Activated naive CD4-positive, alpha-beta T cell treated with anti-CD3 and anti-CD28 coated beads, Interleukin-2, amount 50 U/mL, for 72 hours (primary cell): Measurements from ENCODE around the gene EMID1. TPM values are rescaled to one million over a fixed set of nuclear protein-coding genes. Genes with fewer than 3 reads are reported as not detected.

Source experiments
- ATAC-seq, 2 donors: fragments of 150-1000 bp; cut with Tn5 transposase; 2 replicates each; pipeline ENCODE4 v1.10.0; 2021; ENCODE audit warnings: mild to moderate bottlenecking in 2 of 2, moderate library complexity in 2 of 2
- DNase-seq, 2 donors: peaks; one replicate each; pipeline ENCODE4 v3.0.0; 2021 to 2022; ENCODE audit warnings: low spot score in 2 of 2
- H3K27ac Mint-ChIP-seq, 2 donors: one replicate each; pipeline ENCODE4 v1.8.0; 2022; ENCODE audit warnings: mild to moderate bottlenecking in 2 of 2, mixed read lengths in 2 of 2
- H3K36me3 Mint-ChIP-seq, 2 donors: one replicate each; pipeline ENCODE4 v1.8.0; 2022; ENCODE audit warnings: mixed read lengths in 2 of 2
- H3K9me3 Mint-ChIP-seq, 2 donors: one replicate each; pipeline ENCODE4 v1.8.0; 2022; ENCODE audit warnings: mixed read lengths in 2 of 2
- total RNA-seq, 2 donors: library from RNA; stranded (reverse); gene quantifications; one replicate each; pipeline ENCODE4 v1.2.3, GENCODE V29; 2022

Gene EMID1
- total RNA-seq, 2 donors from 2014 or later: 0.41 TPM; not detected in 1

DNA sequence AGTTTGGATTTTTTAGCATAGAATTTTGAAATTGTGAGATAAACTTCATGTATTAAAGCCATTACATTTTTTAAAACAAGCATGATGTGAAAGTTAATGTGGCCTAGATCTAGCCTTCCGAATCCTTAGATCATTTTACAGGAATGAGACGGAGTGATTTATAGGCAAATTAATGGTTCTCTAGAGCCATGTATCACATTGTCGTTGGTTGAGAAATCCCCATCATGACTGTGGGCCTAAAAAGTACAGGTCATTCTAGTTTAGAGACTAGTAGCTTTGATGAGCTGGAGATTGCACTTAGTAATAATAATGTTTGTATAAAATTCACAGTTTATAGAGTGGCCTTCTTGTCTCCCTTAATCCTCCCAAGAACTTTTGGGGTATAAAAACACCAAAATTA lies 69.5 kb downstream of the EMID1 start:
- DNase-seq: no peak
- H3K27ac Mint-ChIP-seq: peak overlapping the region in 1 of 2 donors; percentile 39
- ATAC-seq: no peak
- no peaks in the 10 kb centered on the region for H3K9me3 Mint-ChIP-seq
- peaks cover 49 to 90% of the 10 kb centered on the region in 2 donors for H3K36me3 Mint-ChIP-seq

DNA sequence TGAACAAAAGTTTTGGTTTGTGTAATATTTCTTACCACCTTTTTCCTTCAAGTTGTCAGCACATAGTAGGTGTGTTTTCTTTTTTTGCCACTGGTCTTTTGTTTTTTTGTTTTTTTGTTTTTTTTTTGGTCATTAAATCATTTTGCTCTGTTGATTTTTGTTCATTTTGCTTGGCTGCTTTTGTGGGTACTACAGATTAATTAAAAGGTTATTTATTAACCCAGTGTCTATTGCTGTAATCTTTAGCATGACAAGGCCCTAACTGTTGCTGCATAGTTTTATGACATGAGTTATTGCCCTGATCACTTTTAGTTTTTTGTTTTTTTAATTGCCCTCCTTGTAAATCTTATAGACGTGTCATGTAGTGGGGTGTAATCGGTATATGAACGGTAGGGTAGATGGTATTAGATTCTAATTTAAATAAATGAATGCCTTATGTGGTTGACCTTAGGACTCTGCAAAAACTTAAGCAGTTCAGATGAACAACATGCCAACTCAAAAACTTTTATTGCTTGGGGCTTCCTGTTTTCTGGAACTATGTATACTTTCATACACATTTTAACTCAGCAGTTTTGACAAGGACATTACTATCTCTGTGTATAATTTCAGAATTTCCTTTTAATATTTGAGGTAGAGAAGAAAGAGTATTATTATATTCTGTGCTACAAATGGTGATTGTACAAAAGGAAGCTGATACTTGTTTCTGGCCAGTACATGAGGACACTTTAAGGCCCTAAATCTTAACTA lies 70.3 kb downstream of the EMID1 start:
- H3K36me3 Mint-ChIP-seq: peaks cover 44 to 88% of the 10 kb centered on the region in 2 donors
- no peaks in the 10 kb centered on the region for H3K9me3 Mint-ChIP-seq
- DNase-seq: no peak
- no peak for ATAC-seq
- H3K27ac Mint-ChIP-seq: peak overlapping the region in 1 of 2 donors; percentile 79

DNA sequence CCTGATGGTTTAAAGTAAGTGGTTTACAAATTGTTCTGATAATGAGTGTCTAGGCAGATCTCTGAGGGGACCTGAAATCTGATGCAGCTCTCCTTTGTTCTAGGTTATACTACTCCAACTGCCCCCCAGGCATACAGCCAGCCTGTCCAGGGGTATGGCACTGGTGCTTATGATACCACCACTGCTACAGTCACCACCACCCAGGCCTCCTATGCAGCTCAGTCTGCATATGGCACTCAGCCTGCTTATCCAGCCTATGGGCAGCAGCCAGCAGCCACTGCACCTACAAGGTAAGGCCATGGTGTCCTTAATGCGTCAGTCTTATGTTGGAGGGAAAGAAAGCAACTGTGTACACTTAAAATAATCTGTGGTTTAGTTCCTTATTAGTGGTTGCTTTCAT lies 72.2 kb downstream of the EMID1 start:
- H3K9me3 Mint-ChIP-seq: no peaks in the 10 kb centered on the region
- ATAC-seq: no peak
- no peak for DNase-seq
- peak overlapping the region in 1 of 2 donors; percentile 44 for H3K27ac Mint-ChIP-seq
- H3K36me3 Mint-ChIP-seq: peaks cover 34 to 75% of the 10 kb centered on the region in 2 donors

DNA sequence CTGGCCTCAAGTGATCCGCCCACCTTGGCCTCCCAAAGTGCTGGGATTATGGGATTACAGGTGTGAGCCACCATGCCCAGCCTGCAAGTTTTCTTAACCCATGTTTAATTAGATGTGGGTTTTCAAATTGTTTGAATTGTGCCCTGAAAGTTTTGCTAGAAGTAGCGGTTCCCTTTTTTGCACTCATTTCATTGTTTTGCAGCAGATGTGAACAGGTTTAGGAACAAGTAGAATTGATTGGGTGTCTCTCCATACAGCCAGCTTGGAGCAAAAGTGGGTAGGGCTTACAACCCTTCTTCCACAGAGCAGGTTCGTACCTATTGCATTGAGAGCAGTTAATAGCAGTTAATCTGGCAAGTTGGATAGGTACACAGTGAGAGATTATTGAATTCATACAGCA lies 78.5 kb downstream of the EMID1 start:
- Mint-ChIP-seq H3K9me3 (no peaks in the 10 kb centered on the region), H3K36me3 (peaks cover 6 to 47% of the 10 kb centered on the region in 2 donors), H3K27ac (peak overlapping the region in 1 of 2 donors; percentile 50)
- ATAC-seq (no peak), DNase-seq (no peak)

DNA sequence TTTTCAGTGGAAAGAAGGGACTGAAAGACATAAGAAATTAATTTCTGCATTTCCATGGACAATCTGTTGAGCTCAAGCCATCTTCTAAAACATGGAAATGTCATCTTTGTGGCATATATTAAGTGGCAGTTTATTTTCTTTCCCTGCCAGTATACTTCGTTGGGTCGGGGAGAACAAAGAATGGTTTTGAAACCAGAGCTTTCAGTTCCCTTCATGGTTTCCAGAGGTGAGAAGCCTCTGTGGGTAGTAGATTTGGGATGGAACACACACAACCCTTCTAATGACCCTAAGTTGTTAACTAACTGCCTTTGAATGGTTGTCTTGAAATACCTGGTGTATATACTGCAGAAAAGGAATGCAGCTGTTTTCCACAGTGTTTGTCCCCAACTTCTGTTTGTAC lies 83.1 kb downstream of the EMID1 start:
- H3K36me3 Mint-ChIP-seq: peaks cover 6 to 48% of the 10 kb centered on the region in 2 donors
- ATAC-seq (no peak), DNase-seq (no peak)
- H3K27ac Mint-ChIP-seq: peak overlapping the region in 1 of 2 donors; percentile 65
- no peaks in the 10 kb centered on the region for H3K9me3 Mint-ChIP-seq

DNA sequence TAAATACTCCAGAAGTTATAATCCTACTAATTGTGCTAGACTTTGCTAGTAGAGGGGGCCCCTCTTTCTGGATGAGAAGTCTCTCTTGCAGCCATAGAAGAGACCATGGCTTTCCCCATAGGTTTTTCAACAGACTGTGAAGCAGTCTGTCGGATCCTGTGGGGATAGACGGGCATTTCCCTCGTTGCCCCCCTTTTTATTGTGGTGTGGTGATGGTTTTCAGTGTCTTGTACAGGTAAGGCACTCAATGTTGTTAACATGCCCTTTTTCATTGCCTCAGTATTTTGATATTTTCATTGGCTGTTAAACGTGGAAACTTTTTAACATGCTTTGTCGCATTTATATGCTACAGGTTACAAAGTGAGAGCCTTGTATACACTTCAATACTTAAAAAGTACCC lies 84.4 kb downstream of the EMID1 start:
- H3K27ac Mint-ChIP-seq: no peak overlapping the region
- H3K9me3 Mint-ChIP-seq: no peaks in the 10 kb centered on the region
- no peak for DNase-seq
- no peak for ATAC-seq
- H3K36me3 Mint-ChIP-seq: peaks cover 6 to 40% of the 10 kb centered on the region in 2 donors

DNA sequence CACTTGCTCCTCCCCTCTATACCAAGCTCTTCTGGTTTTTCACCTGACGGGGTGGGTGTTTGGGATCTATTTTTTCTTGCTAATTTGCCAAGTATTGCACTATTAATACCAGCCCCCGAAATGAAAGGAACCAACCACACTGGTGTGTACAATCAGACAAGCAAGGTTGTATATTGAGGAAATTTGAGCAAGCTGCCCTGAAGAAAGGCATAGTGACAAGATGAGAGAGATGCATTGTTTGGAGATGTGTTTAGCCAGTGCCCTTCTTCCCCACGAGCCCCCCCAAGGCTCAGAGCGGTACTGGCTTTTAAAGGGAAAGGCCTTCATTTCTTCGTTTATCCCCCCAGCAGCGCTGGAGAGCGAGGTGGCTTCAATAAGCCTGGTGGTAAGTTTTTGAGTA lies 85.5 kb downstream of the EMID1 start:
- no peaks in the 10 kb centered on the region for H3K9me3 Mint-ChIP-seq
- no peak overlapping the region for H3K27ac Mint-ChIP-seq
- no peak for DNase-seq
- peaks cover 10 to 40% of the 10 kb centered on the region in 2 donors for H3K36me3 Mint-ChIP-seq
- ATAC-seq: no peak

DNA sequence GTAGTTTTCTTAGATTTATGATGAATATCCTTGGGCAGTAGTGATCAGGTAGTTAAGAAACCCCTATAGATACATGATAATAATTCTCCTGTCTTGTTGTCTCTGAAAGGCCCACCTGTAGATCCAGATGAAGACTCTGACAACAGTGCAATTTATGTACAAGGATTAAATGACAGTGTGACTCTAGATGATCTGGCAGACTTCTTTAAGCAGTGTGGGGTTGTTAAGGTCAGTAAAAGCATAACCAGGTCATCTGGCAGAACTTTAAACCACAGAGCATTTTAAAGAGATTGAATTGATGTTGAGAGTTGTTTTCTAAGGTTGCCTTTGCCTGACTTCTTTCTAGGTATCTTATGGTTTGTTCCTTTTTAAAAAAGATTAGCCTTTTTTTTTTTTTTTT lies 86.7 kb downstream of the EMID1 start:
- H3K36me3 Mint-ChIP-seq: peaks cover 12 to 39% of the 10 kb centered on the region in 2 donors
- H3K27ac Mint-ChIP-seq: no peak overlapping the region
- no peaks in the 10 kb centered on the region for H3K9me3 Mint-ChIP-seq
- ATAC-seq (no peak), DNase-seq (no peak)

DNA sequence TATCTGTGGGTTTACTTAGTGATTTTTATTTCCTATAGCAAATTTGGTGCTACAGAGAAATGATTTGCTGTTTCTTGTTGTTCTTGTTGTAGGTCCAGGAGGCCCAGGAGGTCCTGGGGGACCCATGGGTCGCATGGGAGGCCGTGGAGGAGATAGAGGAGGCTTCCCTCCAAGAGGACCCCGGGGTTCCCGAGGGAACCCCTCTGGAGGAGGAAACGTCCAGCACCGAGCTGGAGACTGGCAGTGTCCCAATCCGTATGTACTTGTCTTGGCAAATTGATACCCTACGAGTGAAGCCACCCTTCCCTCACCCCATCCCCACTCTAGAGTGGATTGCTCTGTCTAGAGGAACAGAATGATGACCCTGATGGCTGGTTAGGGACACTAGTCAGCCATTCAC lies 92.9 kb downstream of the EMID1 start:
- peak overlapping the region in 1 of 2 donors; percentile 73 for H3K27ac Mint-ChIP-seq
- ATAC-seq: no peak
- no peaks in the 10 kb centered on the region for H3K9me3 Mint-ChIP-seq
- peaks cover 22 to 30% of the 10 kb centered on the region in 2 donors for H3K36me3 Mint-ChIP-seq
- DNase-seq: no peak

DNA sequence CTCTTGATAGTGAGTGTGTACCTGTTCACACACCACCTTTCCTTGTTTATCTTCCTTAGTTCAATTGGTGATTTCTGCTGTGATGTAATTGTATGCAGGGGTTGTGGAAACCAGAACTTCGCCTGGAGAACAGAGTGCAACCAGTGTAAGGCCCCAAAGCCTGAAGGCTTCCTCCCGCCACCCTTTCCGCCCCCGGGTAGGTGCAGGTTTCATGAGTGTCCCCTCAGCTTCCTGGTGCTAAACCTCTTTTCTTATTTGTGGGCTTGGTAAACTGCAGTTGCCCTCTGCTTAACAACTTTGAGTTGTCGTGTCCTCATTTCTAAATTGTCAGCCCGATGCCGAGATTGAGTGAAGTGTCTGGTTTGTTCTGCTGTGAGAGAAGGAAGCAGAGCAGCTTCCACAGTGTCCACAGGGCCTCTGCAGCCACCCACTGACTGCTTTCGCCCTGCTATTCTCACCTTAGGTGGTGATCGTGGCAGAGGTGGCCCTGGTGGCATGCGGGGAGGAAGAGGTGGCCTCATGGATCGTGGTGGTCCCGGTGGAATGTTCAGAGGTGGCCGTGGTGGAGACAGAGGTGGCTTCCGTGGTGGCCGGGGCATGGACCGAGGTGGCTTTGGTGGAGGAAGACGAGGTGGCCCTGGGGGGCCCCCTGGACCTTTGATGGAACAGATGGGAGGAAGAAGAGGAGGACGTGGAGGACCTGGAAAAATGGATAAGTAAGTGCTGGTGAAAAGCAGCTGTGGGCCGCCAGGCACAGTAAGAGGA lies 93.6 kb downstream of the EMID1 start:
- no peak for ATAC-seq
- DNase-seq: no peak
- H3K9me3 Mint-ChIP-seq: no peaks in the 10 kb centered on the region
- peak overlapping the region; percentile 46 to 81 for H3K27ac Mint-ChIP-seq
- H3K36me3 Mint-ChIP-seq: peaks cover 22 to 30% of the 10 kb centered on the region in 2 donors

DNA sequence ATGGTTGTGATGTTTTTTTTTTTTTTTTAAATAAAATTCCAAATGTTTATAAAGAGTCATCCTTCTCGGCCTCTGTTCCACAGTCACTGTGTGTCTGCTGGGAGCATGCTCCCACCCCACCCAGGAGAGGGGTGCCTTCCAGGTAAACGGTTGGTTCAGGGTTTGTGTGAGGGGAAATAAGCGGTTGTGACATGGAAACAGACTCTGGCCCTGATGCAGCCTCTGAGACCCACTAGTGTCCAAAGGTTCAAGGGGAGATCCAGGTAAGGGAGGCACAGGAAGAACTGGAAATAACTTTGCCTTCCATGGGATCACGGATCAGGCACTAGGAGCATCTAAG lies 94.7 kb downstream of the EMID1 start:
- ATAC-seq: no peak
- DNase-seq: no peak
- Mint-ChIP-seq H3K9me3 (no peaks in the 10 kb centered on the region), H3K27ac (peak overlapping the region in 1 of 2 donors; percentile 42), H3K36me3 (peaks cover 22 to 30% of the 10 kb centered on the region in 2 donors)

DNA sequence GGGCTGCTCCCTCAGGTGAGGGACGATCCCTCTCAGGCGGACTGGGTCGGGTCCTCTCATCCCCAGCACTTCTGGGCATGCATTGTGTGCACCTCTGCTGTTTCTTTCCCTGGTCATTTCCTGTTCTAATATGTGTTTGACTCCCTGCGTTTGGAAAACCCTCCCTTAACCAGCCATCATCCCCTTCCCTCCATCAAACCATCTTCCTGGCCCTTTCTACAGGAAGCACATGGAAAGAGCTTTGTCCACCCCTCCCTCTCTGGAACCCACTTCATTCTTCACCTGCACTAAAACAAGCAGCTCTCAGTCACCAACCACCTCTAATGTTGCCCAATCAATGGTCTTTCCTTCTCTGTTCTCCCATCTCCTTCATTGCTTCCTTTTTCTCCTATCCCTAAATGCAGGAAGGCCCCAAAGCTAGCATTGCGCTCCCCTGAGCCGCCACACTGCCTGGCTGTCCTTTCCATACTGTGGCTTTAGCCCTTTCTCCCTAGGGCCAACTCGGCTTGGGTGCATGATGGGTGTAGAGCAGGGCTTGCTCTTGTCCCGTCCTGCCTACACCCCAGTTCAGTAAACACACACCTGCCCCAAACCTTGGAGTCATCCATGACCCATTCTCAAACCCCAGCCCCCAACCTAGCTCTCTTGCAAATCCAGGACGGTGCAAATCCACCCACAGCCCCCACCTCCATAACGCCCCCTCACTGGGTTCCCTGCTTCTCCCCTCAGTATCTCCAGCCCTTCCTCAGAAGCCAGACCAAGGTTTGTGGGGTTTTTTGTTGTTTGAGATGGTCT lies 95.3 kb downstream of the EMID1 start:
- no peak for DNase-seq
- Mint-ChIP-seq H3K36me3 (peaks cover 18 to 26% of the 10 kb centered on the region in 2 donors), H3K9me3 (no peaks in the 10 kb centered on the region), H3K27ac (peak overlapping the region; percentile 42 to 45)
- no peak for ATAC-seq

DNA sequence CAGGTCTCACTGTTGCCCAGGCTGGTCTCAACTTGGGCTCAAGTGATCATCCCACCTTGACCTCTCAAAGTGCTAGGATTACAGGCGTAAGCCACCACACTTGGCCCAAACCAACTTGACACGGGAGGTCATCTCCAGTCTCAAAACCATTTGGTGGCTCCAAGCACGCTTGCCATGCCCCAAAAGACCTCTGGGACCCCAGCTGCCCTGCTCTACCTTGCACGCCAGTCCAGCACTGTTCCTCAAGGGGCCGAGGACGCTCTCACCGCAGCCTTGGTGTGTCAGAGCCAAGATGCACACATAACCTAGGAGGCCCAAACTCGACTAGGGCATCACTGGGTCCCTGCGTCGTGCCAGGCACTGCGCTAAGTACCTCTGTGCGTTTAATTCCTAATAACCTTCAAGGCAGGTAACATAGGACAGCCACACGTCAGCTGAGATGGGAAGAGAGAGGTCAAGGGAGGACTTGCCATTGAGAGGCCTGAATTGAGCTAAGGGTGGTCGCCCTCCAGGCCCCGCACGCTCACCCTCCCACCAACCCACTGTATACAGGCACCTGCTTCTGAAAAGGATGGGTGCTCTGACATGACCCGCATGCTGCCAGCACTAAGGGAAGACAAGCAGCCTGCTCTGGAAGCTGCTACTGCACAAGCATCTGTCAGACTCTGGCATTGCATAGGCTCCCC lies 96.2 kb downstream of the EMID1 start:
- H3K9me3 Mint-ChIP-seq: no peaks in the 10 kb centered on the region
- ATAC-seq: peak in 1 of 2 donors; percentile 1
- no peak for DNase-seq
- H3K27ac Mint-ChIP-seq: peak overlapping the region; percentile 35 to 55
- H3K36me3 Mint-ChIP-seq: peaks cover 18 to 25% of the 10 kb centered on the region in 2 donors

DNA sequence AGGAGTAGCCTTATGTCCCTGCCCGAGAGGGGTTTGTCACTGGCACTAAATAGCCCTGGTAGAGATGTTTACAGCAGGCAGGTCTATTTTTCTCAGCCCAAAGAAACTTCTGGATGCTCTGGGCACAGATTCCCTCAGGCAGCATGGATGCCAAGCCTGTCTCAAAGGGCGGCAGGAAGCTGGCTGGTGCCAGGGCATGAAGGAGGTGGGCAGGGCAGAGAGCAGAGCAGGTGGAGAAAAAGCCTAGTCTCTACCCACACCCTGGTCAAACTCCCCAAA lies 96.6 kb downstream of the EMID1 start:
- Mint-ChIP-seq H3K36me3 (peaks cover 17 to 20% of the 10 kb centered on the region in 2 donors), H3K9me3 (no peaks in the 10 kb centered on the region), H3K27ac (peak overlapping the region in 1 of 2 donors; percentile 22)
- ATAC-seq: no peak
- no peak for DNase-seq

DNA sequence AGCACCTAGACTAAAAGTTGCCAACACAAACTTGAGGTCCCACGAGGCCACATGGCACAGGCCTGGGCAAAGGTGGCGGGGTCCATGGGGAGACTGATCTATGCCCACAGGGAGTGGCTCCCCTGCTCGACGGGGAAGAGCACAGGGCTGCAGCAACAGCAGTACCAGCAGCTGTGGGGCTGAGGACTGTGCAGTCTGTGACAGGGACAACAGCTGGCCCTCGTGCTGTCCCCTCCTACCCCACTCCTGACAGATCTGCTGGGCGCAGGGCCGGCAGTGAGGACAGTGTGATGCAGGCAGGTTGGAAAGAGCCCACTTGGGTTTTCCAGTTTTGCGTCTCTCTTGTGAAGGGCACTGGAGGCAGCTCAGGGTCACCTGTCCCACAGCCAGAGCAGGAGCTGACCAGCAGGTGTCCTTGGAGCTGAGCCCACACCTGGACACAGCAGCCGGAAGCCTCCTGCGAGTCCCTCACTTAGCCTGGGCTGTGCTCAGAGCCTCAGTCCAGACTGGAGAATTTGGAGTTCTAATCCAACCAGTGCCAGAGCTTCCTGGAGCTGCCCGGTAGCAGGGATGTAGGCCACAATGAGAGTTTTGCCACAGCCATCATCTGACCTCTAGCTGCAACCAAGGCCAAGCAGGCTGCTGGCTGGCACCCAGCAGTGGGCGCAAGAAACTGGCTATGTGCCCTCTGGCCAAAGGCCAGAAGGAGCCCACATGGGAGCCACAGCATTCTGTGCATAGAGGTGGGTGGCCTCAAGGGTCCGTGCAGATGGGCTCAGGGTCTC lies 97.2 kb downstream of the EMID1 start:
- Mint-ChIP-seq H3K9me3 (no peaks in the 10 kb centered on the region), H3K27ac (peak overlapping the region in 1 of 2 donors; percentile 22), H3K36me3 (peaks cover 11 to 15% of the 10 kb centered on the region in 2 donors)
- DNase-seq: no peak
- ATAC-seq: peak in 1 of 2 donors; percentile 16

DNA sequence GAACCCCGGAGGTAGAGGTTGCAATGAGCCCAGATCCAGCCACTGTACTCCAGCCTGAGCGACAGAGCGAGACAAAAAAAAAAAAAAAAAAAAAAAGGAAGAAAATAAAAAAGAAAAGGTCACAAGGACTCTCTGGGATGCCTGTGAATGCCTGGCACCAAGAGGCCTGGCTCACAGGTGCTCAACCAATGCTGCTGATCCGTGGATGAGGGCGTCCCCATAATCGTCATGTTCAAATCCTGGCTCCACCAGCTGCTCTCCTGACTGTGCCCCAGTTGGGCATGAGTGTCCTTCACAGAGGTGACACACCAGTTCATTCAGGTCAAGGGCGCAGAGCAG lies 100.1 kb downstream of the EMID1 start:
- peak in 1 of 2 donors; percentile 5 for ATAC-seq
- no peak overlapping the region for H3K27ac Mint-ChIP-seq
- no peaks in the 10 kb centered on the region for H3K36me3 Mint-ChIP-seq
- H3K9me3 Mint-ChIP-seq: no peaks in the 10 kb centered on the region
- DNase-seq: no peak
